ENCODE data around the gene KRT82. TPM values are rescaled to one million over a fixed set of nuclear protein-coding genes. Genes with fewer than 3 reads are reported as not detected.

The KRT82 gene
- total RNA-seq, 1 experiment from 2014 or later = not detected

DNA sequence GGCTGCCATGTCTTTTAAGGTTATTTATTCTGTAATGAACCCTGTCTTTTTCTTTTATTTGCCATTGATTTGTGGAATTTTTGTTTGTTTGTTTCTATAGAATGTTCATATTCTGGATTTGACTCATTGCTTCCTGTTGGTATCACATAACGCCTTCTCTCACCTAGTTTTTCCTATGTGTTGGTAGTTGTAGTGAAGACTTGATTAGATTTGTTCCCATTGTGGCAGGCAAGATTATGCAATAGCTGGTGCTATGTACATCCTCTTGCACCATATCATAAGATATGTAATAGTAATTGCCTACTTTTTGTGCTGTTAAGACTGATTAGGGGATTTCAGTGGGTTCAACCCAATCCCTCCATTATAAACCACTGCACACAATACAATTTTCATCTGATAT lies 49.7 kb upstream of the KRT82 start:
- Histone ChIP-seq H3K27me3 (ENCODE audit: insufficient read depth, low read length) (no peaks in the 10 kb centered on the region), H3K18ac (ENCODE audit: insufficient read length, low read depth, low read length) (no peak overlapping the region), H4K5ac (ENCODE audit: insufficient read length, low read depth, low read length) (no peak overlapping the region), H3K23ac (ENCODE audit: insufficient read length, low read depth, low read length) (no peak overlapping the region), H3K4me2 (ENCODE audit: insufficient read depth, insufficient read length, low read length) (no peak overlapping the region), H2BK120ac (ENCODE audit: low read depth, low read length, poor library complexity, severe bottlenecking) (no peak overlapping the region), H3K23me2 (ENCODE audit: insufficient read length, low read depth, low read length, poor library complexity, severe bottlenecking) (no peaks in the 10 kb centered on the region), H4K20me1 (ENCODE audit: control insufficient read depth, insufficient read depth, insufficient read length) (no peaks in the 10 kb centered on the region), H3K27ac (ENCODE audit: insufficient read length, low read depth, low read length) (no peak overlapping the region), H2BK5ac (ENCODE audit: insufficient read length, low read length) (no peak overlapping the region), H4K91ac (ENCODE audit: insufficient read length, low read depth, low read length) (no peak overlapping the region), H3K4me1 (ENCODE audit: insufficient read depth, low read length) (no peaks in the 10 kb centered on the region), H3K79me1 (ENCODE audit: insufficient read depth, low read depth, low read length, poor library complexity, severe bottlenecking) (no peaks in the 10 kb centered on the region), H3K14ac (ENCODE audit: insufficient read depth, low read length) (no peak overlapping the region), H2BK20ac (ENCODE audit: low read depth, low read length, poor library complexity, severe bottlenecking) (no peak overlapping the region), H3T11ph (ENCODE audit: low read length) (no peak overlapping the region), H2AFZ (ENCODE audit: low read length) (no peak overlapping the region), H3K79me2 (ENCODE audit: insufficient read depth, low read length) (no peaks in the 10 kb centered on the region), H3K4ac (ENCODE audit: low read depth, low read length) (no peak overlapping the region), H2BK15ac (ENCODE audit: low read depth, low read length) (no peak overlapping the region), H2AK5ac (ENCODE audit: insufficient read length, low read length) (no peak overlapping the region), H3K9me3 (ENCODE audit: control insufficient read depth, low read depth, low read length) (no peaks in the 10 kb centered on the region), H4K8ac (replicated peaks; ENCODE audit: insufficient read length, low read depth, low read length) (no peak overlapping the region), H3K56ac (ENCODE audit: insufficient read length, low read depth, low read length) (no peak overlapping the region), H2BK12ac (ENCODE audit: insufficient read length, low read depth, low read length) (no peak overlapping the region), H3K9ac (ENCODE audit: extremely low read depth, insufficient read length, low read length) (no peak overlapping the region)
- Mint-ChIP-seq H3K27me3 (ENCODE audit: low read depth) (peaks cover 3% of the 10 kb centered on the region), H3K9me3 (no peaks in the 10 kb centered on the region; a peak in 1 of 5 replicates), H3K4me1 (peaks cover 14% of the 10 kb centered on the region in 2 experiments), H3K27ac (no peak overlapping the region), H3K36me3 (ENCODE audit: insufficient read depth in 1 of 3, low read depth in 3 of 3) (no peaks in the 10 kb centered on the region), H3K4me3 (no peak overlapping the region)
- DNase-seq = no peak
- WGBS (ENCODE audit: extremely low coverage, insufficient read length, low lambda C conversion rate) = no CpG with 5 or more reads among the region's 1 CpG
- TF ChIP-seq, protein P1, sequence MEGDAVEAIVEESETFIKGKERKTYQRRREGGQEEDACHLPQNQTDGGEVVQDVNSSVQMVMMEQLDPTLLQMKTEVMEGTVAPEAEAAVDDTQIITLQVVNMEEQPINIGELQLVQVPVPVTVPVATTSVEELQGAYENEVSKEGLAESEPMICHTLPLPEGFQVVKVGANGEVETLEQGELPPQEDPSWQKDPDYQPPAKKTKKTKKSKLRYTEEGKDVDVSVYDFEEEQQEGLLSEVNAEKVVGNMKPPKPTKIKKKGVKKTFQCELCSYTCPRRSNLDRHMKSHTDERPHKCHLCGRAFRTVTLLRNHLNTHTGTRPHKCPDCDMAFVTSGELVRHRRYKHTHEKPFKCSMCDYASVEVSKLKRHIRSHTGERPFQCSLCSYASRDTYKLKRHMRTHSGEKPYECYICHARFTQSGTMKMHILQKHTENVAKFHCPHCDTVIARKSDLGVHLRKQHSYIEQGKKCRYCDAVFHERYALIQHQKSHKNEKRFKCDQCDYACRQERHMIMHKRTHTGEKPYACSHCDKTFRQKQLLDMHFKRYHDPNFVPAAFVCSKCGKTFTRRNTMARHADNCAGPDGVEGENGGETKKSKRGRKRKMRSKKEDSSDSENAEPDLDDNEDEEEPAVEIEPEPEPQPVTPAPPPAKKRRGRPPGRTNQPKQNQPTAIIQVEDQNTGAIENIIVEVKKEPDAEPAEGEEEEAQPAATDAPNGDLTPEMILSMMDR (conservative IDR thresholded peaks at IDR 0.05) = no peak
